ENCODE data around the gene MORN4.

MORN4 gene

GRCh38 chr10:97572214-97572989 is 60.9 kb downstream of the MORN4 start, which contains the start of gene ANKRD2:
Gene ANKRD2 (plus strand): TSS chr10:97572779. CDS start chr10:97572789, 10 bp downstream.
- FAIRE-seq = no peak

GRCh38 chr10:97571622-97572021 is 61.7 kb downstream of the MORN4 start:
- FAIRE-seq = no peak

- FAIRE-seq = no peak
Measured at GRCh38 chr10:97570789-97571471, 62.4 kb downstream of the MORN4 start.

GRCh38 chr10:97570146-97570788 is 63.0 kb downstream of the MORN4 start:
- FAIRE-seq = no peak

GRCh38 chr10:97567891-97568290 is 65.4 kb downstream of the MORN4 start:
- no peak for FAIRE-seq

- no peak for FAIRE-seq
Measured at GRCh38 chr10:97566336-97566996, 66.8 kb downstream of the MORN4 start.

GRCh38 chr10:97564776-97565175 is 68.5 kb downstream of the MORN4 start:
- FAIRE-seq = no peak
